Stimulated activated naive CD8-positive, alpha-beta T cell treated with anti-CD3 and anti-CD28 coated beads, Interleukin-15, Interleukin-2, amounts not matched to agents 100 ng/mL and 50 ng/mL, for 24 hours (primary cell): Measurements from ENCODE around the gene KDM8.

ENCODE experiments used
- H3K27ac Mint-ChIP-seq: one replicate; pipeline ENCODE4 v1.8.0; 2021; ENCODE audit warnings: mild to moderate bottlenecking, mixed read lengths
- H3K27me3 Mint-ChIP-seq: one replicate; pipeline ENCODE4 v1.8.0; 2021; ENCODE audit warnings: mixed read lengths
- H3K36me3 Mint-ChIP-seq: one replicate; pipeline ENCODE4 v1.8.0; 2021; ENCODE audit warnings: low read depth, mixed read lengths
- H3K4me1 Mint-ChIP-seq: one replicate; pipeline ENCODE4 v1.8.0; 2021; ENCODE audit warnings: low read depth, mixed read lengths
- H3K4me3 Mint-ChIP-seq: one replicate; pipeline ENCODE4 v1.8.0; 2021; ENCODE audit warnings: mild to moderate bottlenecking, mixed read lengths
- H3K9me3 Mint-ChIP-seq: one replicate; pipeline ENCODE4 v1.8.0; 2021; ENCODE audit warnings: mixed read lengths

The KDM8 gene

DNA sequence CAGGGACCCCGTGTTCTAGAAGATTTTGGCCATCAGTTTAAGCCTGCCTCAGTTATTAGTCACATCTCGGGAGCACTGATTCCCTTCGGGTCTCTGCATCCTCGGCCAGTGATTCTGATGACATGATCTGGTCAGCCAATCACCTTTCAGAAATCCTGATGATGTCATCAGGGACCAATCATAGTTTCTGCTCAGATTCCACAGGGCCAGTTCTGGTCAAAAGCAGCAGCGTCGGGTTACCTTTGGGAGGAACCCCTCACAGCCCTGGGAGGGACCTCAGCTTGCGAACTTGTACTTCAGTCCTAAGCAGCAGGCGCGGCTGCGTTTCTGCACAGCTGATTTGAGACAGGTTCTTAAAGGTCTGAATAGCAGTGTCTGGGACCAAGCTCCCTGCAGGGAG, 13.9 kb downstream of the KDM8 start:
- H3K27me3 Mint-ChIP-seq = no peaks in the 10 kb centered on the region
- H3K27ac Mint-ChIP-seq = no peak overlapping the region
- no peak overlapping the region for H3K4me3 Mint-ChIP-seq
- H3K36me3 Mint-ChIP-seq = peaks cover 15% of the 10 kb centered on the region
- no peaks in the 10 kb centered on the region for H3K9me3 Mint-ChIP-seq
- H3K4me1 Mint-ChIP-seq = no peaks in the 10 kb centered on the region

DNA sequence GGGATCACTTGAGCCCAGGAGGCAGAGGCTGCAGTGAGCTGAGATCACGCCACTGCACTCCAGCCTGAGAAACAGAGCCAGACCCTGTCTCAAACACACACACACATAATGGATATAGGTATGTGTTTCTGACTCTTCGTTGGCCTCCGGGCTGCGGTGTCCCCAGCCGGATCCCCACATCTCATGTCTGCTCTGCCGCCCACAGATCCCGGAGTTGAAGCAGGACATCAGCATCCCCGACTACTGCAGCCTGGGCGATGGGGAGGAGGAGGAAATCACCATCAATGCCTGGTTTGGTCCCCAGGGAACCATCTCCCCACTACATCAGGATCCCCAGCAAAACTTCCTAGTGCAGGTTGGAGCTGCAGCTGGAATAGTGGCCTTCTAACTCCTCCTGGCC, 15.4 kb downstream of the KDM8 start:
- no peak overlapping the region for H3K27ac Mint-ChIP-seq
- H3K4me1 Mint-ChIP-seq = no peaks in the 10 kb centered on the region
- H3K4me3 Mint-ChIP-seq = no peak overlapping the region
- peaks cover 14% of the 10 kb centered on the region for H3K36me3 Mint-ChIP-seq
- no peaks in the 10 kb centered on the region for H3K27me3 Mint-ChIP-seq
- H3K9me3 Mint-ChIP-seq = no peaks in the 10 kb centered on the region

DNA sequence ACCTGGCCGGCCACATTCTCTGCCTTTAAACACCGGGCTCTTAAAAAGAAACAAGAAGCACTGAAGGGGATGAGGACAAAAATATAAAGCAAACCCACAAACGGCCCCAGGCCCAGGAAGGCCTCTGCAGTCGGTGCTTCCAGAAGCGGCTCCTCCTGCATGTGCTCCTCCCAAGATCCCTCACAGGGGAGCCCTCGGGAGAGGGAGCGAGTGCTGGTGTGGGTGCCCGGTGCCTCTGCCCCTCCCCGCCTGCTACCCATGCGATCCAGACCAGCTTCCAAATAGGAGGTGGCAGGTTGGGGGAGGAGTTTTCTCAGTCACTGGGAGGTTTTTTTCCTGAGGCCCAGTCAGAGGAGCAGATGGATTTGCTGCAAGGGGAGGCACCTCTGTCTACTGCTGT, 15.8 kb downstream of the KDM8 start:
- Mint-ChIP-seq H3K4me1 (peaks cover 4% of the 10 kb centered on the region), H3K27ac (no peak overlapping the region), H3K4me3 (no peak overlapping the region), H3K27me3 (no peaks in the 10 kb centered on the region), H3K36me3 (peaks cover 15% of the 10 kb centered on the region), H3K9me3 (no peaks in the 10 kb centered on the region)

DNA sequence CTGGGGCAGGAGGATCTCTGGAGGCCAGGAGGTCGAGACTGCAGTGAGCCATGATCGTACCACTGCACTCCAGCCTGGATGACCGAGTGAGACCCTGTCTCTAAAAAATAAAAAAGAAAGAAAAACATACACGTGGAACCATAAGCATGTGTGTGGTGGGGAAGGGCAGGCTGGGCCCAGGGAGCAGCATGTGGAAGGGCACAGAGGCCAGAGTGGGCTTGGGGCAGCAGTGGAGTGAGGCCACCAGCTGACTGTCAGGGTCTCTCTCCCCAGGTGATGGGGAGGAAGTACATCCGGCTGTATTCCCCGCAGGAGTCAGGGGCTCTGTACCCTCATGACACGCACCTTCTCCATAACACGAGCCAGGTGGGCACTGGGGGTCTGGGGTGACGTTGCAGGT, 16.8 kb downstream of the KDM8 start:
- H3K4me3 Mint-ChIP-seq = no peak overlapping the region
- H3K27ac Mint-ChIP-seq = no peak overlapping the region
- no peaks in the 10 kb centered on the region for H3K27me3 Mint-ChIP-seq
- H3K9me3 Mint-ChIP-seq = no peaks in the 10 kb centered on the region
- H3K4me1 Mint-ChIP-seq = peaks cover 4% of the 10 kb centered on the region
- peaks cover 12% of the 10 kb centered on the region for H3K36me3 Mint-ChIP-seq

DNA sequence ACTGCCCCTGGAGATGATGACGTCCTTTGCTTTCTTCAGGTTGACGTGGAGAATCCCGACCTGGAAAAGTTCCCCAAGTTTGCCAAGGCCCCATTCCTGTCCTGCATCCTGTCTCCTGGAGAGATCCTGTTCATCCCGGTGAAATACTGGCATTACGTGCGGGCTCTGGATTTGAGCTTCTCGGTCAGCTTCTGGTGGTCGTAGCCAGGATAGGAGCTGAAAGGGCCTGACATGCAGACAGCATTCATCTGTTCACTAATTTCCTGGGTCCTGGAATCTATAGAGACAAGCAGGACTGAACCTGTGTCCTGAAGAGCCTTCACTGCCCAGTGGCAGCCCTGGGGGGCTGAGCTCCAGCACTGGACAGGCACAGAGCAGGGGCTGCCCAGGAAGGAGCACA, 17.2 kb downstream of the KDM8 start:
- no peaks in the 10 kb centered on the region for H3K27me3 Mint-ChIP-seq
- peaks cover 12% of the 10 kb centered on the region for H3K36me3 Mint-ChIP-seq
- peaks cover 5% of the 10 kb centered on the region for H3K4me1 Mint-ChIP-seq
- no peak overlapping the region for H3K4me3 Mint-ChIP-seq
- H3K27ac Mint-ChIP-seq = no peak overlapping the region
- H3K9me3 Mint-ChIP-seq = no peaks in the 10 kb centered on the region

DNA sequence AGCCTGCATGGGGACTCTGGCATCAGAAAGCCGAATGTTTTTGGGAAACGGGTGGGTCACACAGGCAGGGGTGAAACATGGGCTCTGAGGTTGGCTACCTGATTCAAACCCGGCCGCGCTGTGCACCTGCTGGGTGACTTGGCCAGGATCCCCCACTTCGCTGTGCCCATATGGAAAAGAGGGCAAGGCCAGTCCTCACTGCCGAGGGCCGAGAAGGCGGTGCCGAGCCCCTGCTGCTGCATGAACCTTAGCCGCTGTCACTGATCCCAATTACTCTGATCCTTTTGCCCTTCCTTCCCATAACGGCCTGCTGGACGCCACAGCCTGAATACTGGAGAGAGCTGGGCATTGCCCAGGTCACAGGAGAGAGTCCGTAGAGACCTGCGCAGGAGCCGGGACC, 17.7 kb downstream of the KDM8 start:
- no peaks in the 10 kb centered on the region for H3K27me3 Mint-ChIP-seq
- peaks cover 9% of the 10 kb centered on the region for H3K4me1 Mint-ChIP-seq
- no peaks in the 10 kb centered on the region for H3K9me3 Mint-ChIP-seq
- no peak overlapping the region for H3K4me3 Mint-ChIP-seq
- peaks cover 12% of the 10 kb centered on the region for H3K36me3 Mint-ChIP-seq
- peak overlapping the region; percentile 58 for H3K27ac Mint-ChIP-seq

DNA sequence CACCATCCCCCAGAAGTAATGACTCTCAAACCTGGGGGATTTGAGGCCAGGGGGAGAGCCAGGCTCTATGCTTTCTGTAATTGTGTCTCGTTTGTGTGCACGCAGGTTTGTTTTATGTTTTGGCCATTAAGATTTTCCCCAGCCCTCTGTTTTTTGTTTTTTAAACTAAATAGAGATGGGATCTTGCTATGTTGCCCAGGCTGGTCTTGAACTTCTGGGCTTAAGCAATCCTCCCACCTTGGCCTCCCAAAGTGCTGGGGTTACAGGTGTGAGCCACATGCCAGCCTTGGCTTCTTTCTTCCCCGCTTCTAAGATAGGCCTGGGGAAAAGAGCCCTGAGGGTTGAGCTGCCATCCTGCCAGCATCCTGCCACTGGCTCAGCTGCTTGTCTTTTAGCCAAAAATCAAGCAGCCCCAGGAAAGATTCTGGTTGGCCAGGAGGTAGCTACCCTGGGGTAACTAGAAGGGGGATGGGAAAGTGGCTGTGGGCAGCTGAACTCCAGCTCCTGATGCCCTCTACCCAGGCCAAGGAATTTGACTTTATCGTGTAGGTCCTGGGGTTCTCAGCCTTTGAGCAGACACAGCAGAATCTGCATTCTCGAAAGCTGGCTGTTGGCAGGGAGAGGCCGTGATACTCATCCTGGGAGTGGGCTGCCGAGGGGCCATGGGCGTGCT, 18.4 kb downstream of the KDM8 start:
- H3K9me3 Mint-ChIP-seq = no peaks in the 10 kb centered on the region
- H3K36me3 Mint-ChIP-seq = peaks cover 18% of the 10 kb centered on the region
- peaks cover 15% of the 10 kb centered on the region for H3K4me1 Mint-ChIP-seq
- H3K27ac Mint-ChIP-seq = peak overlapping the region; percentile 31
- H3K27me3 Mint-ChIP-seq = no peaks in the 10 kb centered on the region
- H3K4me3 Mint-ChIP-seq = no peak overlapping the region

DNA sequence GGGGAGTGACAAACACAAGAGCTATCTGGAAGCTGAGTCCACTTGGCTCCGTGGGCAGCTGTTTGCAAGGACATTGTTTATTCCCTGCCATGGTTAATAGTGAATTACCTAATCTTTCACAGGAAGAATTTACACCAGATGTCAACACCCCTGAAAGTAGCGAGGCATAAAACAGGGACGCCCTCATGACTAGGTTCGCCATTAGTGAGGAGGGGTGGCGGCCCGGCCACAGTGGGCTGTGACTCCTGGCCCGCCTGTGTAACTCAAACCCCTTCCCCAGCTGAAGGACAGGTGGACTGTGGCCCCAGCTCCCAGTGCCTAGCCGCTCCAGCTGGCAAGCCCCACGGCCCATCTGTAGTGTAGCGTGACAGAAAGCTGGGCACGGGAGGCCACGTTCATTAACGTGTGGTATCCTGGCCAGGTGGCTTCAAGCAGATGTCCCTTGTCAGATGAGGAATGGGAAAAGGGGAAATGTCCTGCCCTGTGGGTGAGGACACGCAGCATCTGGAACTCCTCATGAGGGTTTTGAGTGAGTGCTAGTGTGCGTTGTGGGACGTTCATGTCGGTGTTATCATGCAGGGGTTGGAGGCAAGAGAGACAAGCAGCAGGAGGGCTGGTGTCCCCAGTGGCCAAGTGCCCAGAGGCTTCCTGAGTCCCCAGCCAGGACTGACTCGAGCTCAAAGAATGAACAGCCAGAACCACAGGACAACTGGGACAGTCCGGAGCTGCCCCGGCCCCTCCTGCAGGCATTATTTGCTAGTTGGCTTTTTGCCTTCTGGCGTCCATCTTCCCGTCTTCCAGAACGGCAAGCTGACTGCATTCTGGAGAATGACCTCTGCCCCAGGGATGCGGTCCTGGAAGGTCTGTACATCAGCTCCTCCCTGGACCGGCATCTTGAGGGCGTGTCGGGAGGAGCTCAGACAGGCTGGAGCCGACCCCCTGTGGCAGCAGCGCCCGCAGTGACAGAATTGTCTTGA, 19.2 kb downstream of the KDM8 start:
- H3K4me1 Mint-ChIP-seq = peaks cover 21% of the 10 kb centered on the region
- no peaks in the 10 kb centered on the region for H3K9me3 Mint-ChIP-seq
- peaks cover 20% of the 10 kb centered on the region for H3K36me3 Mint-ChIP-seq
- no peaks in the 10 kb centered on the region for H3K27me3 Mint-ChIP-seq
- H3K27ac Mint-ChIP-seq = peak overlapping the region; percentile 31
- H3K4me3 Mint-ChIP-seq = no peak overlapping the region

DNA sequence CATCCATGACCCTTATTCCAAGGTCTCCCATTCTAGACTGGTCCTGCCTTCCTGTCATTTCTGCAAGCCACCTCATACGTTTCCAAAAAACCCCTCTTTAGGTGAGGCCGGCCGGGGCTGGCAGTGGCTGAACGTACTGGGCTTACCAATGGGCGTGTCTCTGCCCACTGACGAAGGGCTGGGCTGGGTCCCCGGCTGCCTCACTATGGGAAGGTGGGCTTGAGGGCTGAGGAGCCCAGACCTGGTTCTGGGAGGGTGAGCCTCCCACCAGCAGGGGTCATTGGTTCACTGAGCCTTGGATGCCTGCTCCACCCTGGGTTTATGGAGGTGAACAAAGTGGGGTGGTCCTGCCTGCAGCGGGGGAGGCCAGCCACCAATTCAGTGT, 19.9 kb downstream of the KDM8 start:
- Mint-ChIP-seq H3K27ac (no peak overlapping the region), H3K9me3 (no peaks in the 10 kb centered on the region), H3K4me3 (no peak overlapping the region), H3K4me1 (peaks cover 25% of the 10 kb centered on the region), H3K27me3 (no peaks in the 10 kb centered on the region), H3K36me3 (peaks cover 20% of the 10 kb centered on the region)

DNA sequence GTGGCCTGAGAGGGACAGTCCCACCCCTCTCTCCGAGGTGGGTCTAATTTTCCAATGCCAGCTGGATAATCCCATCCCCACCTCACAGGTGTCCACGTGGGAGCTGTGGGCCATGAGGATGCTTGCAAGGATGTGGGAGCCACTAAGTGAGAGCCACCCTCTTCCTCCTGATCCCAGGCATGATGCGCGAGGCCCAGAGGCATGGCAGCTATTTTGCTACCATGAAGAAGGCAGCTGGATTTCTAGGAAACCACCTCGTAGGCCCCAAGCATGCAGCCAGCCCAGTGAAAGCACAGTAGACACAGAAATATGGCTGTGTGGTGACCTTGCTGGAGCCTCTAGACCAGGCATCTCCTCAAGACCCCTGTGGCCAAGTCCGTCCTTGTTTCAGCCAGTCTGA, 20.4 kb downstream of the KDM8 start:
- no peaks in the 10 kb centered on the region for H3K9me3 Mint-ChIP-seq
- no peaks in the 10 kb centered on the region for H3K27me3 Mint-ChIP-seq
- H3K36me3 Mint-ChIP-seq = peaks cover 20% of the 10 kb centered on the region
- H3K4me1 Mint-ChIP-seq = peaks cover 26% of the 10 kb centered on the region
- no peak overlapping the region for H3K4me3 Mint-ChIP-seq
- peak overlapping the region; percentile 53 for H3K27ac Mint-ChIP-seq

DNA sequence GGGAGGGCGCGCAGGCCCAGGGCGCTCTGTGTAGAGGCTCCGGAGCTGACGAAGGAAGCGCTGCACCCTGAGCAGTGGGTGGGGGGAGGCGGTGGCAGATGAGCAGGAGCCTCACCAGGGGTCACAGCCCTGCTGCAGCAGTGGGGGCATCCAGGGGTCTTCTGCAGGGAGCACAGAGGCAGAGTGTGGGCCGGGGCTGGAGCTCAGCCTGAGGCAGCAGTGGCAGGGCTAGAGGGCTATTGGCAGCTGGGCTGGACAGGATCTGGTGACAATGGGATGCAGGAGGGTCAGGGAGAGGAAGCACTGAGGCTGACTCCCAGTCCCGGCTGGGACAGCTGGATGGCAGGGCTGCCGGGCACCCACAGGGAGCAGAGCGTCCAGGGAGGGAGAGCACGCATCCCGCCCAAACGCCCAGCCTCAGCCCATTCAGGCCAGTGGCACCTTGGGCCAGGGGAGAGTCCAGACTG, 21.0 kb downstream of the KDM8 start:
- Mint-ChIP-seq H3K27me3 (no peaks in the 10 kb centered on the region), H3K4me1 (peaks cover 31% of the 10 kb centered on the region), H3K27ac (no peak overlapping the region), H3K9me3 (no peaks in the 10 kb centered on the region), H3K36me3 (peaks cover 20% of the 10 kb centered on the region), H3K4me3 (no peak overlapping the region)

DNA sequence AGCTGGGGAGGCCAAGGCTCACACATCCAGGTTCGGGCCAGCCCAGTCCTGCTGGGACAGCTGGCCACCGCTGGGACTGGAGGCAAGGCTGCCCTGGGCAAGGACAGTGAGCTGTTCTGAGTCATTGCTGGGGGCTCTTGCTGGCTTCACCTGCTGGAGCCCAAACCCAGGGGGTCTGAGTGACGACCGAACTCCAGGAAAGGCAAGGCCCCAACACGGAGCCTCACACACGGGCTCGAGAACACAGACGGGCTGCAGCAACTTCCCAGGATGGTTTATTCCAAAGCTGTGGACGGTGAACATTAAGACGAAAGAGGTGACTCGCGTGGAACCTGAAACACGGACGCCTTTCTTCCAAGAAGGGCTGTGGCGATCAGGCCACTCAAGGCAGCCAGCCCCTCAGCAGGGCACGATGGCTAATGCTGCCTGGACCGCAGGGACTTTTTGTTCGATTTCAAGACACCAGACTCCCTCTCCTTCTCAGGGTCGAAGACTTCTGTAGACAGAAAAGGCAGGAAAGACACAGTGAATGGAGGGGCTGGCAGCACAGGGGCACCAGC, 21.5 kb downstream of the KDM8 start:
- Mint-ChIP-seq H3K27me3 (no peaks in the 10 kb centered on the region), H3K4me1 (peaks cover 36% of the 10 kb centered on the region), H3K27ac (no peak overlapping the region)

DNA sequence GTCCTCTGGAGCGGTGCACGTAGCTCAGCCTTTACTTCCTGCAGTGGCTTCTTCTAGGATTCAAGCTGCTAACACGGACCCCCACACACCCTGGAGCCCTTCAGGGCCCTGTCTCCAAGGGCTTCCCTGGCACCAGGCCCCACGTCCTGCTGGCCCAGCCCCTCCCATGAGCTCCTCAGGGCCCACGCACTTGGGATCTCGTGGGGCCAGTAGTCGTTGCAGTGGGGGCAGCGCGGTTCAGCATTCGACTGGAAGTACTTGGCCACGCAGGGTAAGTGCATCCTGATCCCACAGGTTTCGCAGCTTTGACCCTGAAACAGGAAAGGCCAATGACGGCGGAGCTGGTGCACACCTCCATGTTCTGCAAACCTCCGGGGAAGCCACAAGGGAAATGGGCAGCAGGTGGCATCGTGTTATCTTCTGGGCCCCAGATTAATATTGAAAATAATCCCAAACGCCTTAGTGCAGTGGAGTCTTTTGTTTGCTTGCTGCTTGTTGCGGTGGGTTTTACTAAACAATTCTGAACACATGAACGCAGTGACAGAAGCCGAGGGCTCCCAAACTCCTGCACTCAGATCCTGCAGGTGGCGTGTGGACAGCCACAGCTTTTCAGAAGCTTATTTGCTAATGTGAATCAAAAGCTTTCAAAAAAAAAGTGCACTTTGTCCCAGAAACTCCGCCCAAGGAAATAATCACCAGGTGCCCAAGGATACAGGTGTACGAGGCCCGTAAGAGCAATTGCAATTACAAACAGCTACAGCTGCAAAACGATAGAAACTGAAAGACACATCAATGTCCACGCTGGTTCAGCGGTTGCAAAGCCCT, 22.4 kb downstream of the KDM8 start:
- H3K9me3 Mint-ChIP-seq = no peaks in the 10 kb centered on the region
- H3K4me1 Mint-ChIP-seq = peaks cover 44% of the 10 kb centered on the region
- no peaks in the 10 kb centered on the region for H3K27me3 Mint-ChIP-seq
- H3K4me3 Mint-ChIP-seq = no peak overlapping the region
- no peak overlapping the region for H3K27ac Mint-ChIP-seq
- H3K36me3 Mint-ChIP-seq = peaks cover 24% of the 10 kb centered on the region

More for the DNA sequence above, 21.5 kb downstream of the KDM8 start:
- H3K9me3 Mint-ChIP-seq = no peaks in the 10 kb centered on the region
- no peak overlapping the region for H3K4me3 Mint-ChIP-seq
- H3K36me3 Mint-ChIP-seq = peaks cover 20% of the 10 kb centered on the region

DNA sequence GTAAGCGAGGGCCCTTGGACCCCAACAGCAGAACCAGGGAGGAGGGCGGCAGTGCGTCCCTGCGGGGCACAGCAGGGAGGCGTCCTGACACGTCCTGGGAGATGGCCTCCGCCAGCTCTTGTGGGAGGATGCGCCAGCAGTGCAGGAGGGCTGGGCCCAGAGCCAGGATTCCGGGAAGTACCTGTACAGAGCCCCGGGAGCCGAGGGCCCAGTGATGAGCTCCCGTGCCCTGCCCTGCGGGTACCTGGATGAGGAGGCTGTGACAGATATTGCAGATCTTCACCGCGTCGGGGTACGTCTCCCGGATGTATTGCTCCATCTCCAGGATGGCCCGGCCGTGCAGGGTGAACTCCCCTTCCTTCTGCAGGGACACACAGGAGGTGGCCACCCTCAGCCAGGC, 23.1 kb downstream of the KDM8 start:
- Mint-ChIP-seq H3K36me3 (peaks cover 29% of the 10 kb centered on the region), H3K27me3 (no peaks in the 10 kb centered on the region), H3K9me3 (no peaks in the 10 kb centered on the region), H3K4me1 (peaks cover 51% of the 10 kb centered on the region), H3K27ac (no peak overlapping the region), H3K4me3 (no peak overlapping the region)
